ENCODE measurements around the gene LAMA5.

- TF ChIP-seq CTCF (optimal IDR thresholded peaks at IDR 0.05 in 1 of 3, IDR thresholded peaks at IDR 0.05 in 1 of 3, conservative IDR thresholded peaks at IDR 0.05 in 1 of 3; ENCODE audit: extremely low read depth in 1 of 3, insufficient read depth in 2 of 3, low read length in 3 of 3) (no peak), EZH2 (IDR thresholded peaks at IDR 0.05; ENCODE audit: low read length) (no peak)
These were observed 72.6 kb downstream of the LAMA5 start for GRCh38 chr20:62294516-62294915.

Measured in keratinocyte (primary cell).